ENCODE measurements around the gene ZNG1A.
A peak's percentile ranks its signal among the peaks of the same experiment; 100 is the strongest.
"Not testable (repeated sequence)": the region's sequence is repeated elsewhere in the genome, so short reads cannot be mapped to it uniquely, and the experiment has no call there.

ZNG1A gene

DNA sequence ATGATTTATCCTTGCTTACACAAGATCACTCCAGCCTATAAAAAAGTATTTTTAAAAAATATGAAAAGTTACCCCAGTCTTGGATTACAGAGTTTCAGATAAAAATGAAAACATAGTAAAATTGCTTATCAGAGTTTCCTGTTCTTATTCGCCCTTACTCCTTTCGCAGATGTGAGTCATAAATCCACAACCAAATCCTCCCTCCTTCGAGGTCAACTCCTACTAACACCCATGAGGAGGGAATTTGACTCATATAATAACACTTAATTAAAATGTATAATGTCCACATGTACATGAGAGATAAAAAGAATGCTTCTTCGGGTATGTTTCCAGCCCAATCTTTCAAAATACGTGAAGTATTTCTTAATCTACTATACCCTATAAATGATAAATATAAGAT is 84.5 kb downstream of the ZNG1A start:
- H3K27me3 Mint-ChIP-seq (ENCODE audit: low read depth); H3K27ac Mint-ChIP-seq; H3K36me3 Mint-ChIP-seq (ENCODE audit: low read depth); H3K4me1 Mint-ChIP-seq (ENCODE audit: low read depth); H3K4me3 Mint-ChIP-seq; H3K9me3 Mint-ChIP-seq: not testable (repeated sequence)

DNA sequence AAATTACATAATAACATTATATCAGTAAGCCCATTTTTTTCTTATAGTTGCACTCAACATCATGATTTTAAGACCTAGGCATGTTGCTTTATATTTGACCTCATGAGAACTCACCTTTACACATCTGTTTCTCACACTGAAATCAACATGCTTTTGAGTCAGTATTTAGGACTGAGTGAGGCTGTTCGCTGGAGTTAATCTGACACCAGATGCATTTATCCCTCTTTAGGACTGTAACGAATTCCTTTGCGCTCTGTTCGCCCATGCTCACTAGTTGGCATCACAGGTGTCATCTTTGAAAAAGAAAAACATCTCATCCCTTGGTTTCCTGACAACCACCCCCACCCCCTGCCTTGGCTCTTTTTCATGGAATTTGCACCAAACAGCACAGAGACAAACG is 84.9 kb downstream of the ZNG1A start:
- not testable (repeated sequence) for H3K27me3 Mint-ChIP-seq (ENCODE audit: low read depth); H3K9me3 Mint-ChIP-seq; H3K4me1 Mint-ChIP-seq (ENCODE audit: low read depth); H3K4me3 Mint-ChIP-seq; H3K36me3 Mint-ChIP-seq (ENCODE audit: low read depth); H3K27ac Mint-ChIP-seq

GRCh38 chr9:90851-91250 is 88.0 kb downstream of the ZNG1A start:
- H3K27ac Mint-ChIP-seq; H3K4me1 Mint-ChIP-seq (ENCODE audit: low read depth); H3K9me3 Mint-ChIP-seq; H3K36me3 Mint-ChIP-seq (ENCODE audit: low read depth); H3K4me3 Mint-ChIP-seq: not testable (repeated sequence)
- peaks cover 22% of the 10 kb centered on the region for H3K27me3 Mint-ChIP-seq (ENCODE audit: low read depth)

DNA sequence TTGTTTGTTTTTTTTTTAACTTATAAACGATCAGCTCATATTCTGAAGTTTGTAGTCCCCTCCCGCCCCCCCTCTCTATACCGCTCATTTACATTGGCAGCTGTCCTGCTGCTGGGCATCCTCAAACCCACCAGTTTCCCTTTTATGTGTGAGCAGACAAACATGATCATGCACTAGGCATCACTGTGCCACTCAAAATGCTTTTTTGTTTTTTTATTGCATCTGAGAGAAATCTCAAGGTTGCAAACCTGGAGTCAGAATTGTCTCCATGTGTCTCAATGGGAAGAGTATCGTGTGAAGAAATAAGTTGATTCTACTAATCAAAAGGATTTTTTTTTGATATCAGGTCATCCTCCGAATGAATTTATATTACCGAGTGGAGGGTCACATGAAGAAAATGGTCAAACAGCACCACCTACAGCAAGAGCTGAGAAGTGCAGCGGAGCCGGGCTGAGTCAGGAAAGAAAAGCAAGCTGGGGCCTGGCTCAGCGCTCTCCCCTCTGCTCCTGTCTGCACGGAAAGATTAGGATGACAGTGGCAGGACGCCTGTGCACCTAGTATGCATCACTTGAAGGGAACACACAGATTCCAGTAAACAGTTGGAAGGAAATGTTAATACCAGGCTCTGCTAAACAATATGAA is 90.3 kb downstream of the ZNG1A start:
- H3K27ac Mint-ChIP-seq, result not testable (repeated sequence)

DNA sequence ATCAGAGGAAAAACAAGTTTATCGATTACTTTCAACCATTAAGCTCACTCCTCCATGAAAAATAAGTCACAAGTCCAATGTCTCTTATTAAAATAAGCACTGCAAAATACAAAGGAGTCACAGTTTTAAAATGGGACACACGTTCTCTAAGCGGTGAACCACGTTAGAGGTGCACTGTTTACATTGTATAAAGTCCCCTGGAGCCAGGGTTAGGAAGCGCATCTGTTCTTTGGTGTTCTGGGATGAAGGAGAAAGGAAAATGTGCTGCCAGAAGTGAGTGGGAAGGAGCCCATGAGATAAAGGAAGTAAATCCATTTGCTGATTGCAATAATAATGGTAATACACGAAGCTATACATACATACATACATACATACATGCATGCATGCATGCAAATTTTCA is 91.0 kb downstream of the ZNG1A start:
- H3K4me1 Mint-ChIP-seq (ENCODE audit: low read depth); H3K4me3 Mint-ChIP-seq; H3K9me3 Mint-ChIP-seq; H3K27ac Mint-ChIP-seq; H3K36me3 Mint-ChIP-seq (ENCODE audit: low read depth): not testable (repeated sequence)
- peaks cover 23% of the 10 kb centered on the region for H3K27me3 Mint-ChIP-seq (ENCODE audit: low read depth)

More for the DNA sequence above, 90.3 kb downstream of the ZNG1A start:
- H3K36me3 Mint-ChIP-seq (ENCODE audit: low read depth); H3K9me3 Mint-ChIP-seq; H3K4me3 Mint-ChIP-seq; H3K4me1 Mint-ChIP-seq (ENCODE audit: low read depth): not testable (repeated sequence)
- peaks cover 23% of the 10 kb centered on the region for H3K27me3 Mint-ChIP-seq (ENCODE audit: low read depth)

DNA sequence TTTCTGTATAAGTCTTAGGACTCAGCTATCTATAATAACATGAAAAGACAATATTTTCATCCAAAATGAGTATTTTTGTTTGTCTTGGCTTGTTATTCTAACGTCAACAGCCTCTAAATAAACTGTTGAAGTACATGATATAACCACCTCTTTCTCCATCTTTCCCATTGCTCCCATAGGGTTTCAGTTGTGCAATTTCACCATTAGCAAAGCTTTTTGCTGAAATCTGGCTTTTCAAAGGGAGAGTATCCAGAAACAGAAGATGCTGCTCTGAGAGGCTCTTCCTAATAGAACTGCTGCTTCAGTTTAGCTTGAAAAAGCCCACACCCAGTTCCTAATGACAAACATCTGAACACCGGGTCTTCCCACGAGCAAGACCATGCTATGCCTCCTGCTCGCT is 91.8 kb downstream of the ZNG1A start:
- H3K27ac Mint-ChIP-seq; H3K4me3 Mint-ChIP-seq; H3K9me3 Mint-ChIP-seq; H3K4me1 Mint-ChIP-seq (ENCODE audit: low read depth); H3K36me3 Mint-ChIP-seq (ENCODE audit: low read depth): not testable (repeated sequence)
- peaks cover 23% of the 10 kb centered on the region for H3K27me3 Mint-ChIP-seq (ENCODE audit: low read depth)

- H3K36me3 Mint-ChIP-seq (ENCODE audit: low read depth); H3K9me3 Mint-ChIP-seq; H3K4me1 Mint-ChIP-seq (ENCODE audit: low read depth); H3K4me3 Mint-ChIP-seq: not testable (repeated sequence)
- Mint-ChIP-seq H3K27ac (peak overlapping the region; percentile 31), H3K27me3 (ENCODE audit: low read depth) (peaks cover 25% of the 10 kb centered on the region)
Measured at GRCh38 chr9:86697-87096, 92.2 kb downstream of the ZNG1A start.

DNA sequence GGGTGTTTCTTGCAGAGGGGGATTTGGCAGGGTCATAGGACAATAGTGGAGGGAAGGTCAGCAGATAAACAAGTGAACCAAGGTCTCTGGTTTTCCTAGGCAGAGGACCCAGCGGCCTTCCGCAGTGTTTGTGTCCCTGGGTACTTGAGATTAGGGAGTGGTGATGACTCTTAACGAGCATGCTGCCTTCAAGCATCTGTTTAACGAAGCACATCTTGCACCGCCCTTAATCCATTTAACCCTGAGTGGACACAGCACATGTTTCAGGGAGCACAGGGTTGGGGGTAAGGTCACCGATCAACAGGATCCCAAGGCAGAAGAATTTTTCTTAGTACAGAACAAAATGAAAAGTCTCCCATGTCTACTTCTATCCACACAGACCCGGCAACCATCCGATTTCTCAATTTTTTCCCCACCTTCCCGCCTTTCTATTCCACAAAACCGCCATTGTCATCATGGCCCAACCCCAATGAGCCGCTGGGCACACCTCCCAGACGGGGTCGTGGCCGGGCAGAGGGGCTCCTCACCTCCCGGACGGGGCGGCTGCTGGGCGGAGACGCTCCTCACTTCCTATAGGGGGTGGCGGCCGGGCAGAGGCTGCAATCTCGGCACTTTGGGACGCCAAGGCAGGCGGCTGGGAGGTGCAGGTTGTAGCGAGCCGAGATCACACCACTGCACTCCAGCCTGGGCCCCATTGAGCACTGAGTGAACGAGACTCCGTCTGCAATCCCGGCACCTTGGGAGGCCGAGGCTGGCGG is 95.7 kb downstream of the ZNG1A start:
- H3K9me3 Mint-ChIP-seq; H3K36me3 Mint-ChIP-seq (ENCODE audit: low read depth); H3K27ac Mint-ChIP-seq; H3K4me3 Mint-ChIP-seq; H3K4me1 Mint-ChIP-seq (ENCODE audit: low read depth): not testable (repeated sequence)
- peaks cover 25% of the 10 kb centered on the region for H3K27me3 Mint-ChIP-seq (ENCODE audit: low read depth)

GRCh38 chr9:78333-78732 is 100.5 kb downstream of the ZNG1A start:
- H3K9me3 Mint-ChIP-seq; H3K4me3 Mint-ChIP-seq; H3K27ac Mint-ChIP-seq; H3K4me1 Mint-ChIP-seq (ENCODE audit: low read depth); H3K36me3 Mint-ChIP-seq (ENCODE audit: low read depth): not testable (repeated sequence)
- peaks cover 31% of the 10 kb centered on the region for H3K27me3 Mint-ChIP-seq (ENCODE audit: low read depth)

- peaks cover 31% of the 10 kb centered on the region for H3K27me3 Mint-ChIP-seq (ENCODE audit: low read depth)
- H3K4me3 Mint-ChIP-seq; H3K27ac Mint-ChIP-seq; H3K36me3 Mint-ChIP-seq (ENCODE audit: low read depth); H3K4me1 Mint-ChIP-seq (ENCODE audit: low read depth); H3K9me3 Mint-ChIP-seq: not testable (repeated sequence)
Measured at GRCh38 chr9:76389-76788, 102.5 kb downstream of the ZNG1A start.

DNA sequence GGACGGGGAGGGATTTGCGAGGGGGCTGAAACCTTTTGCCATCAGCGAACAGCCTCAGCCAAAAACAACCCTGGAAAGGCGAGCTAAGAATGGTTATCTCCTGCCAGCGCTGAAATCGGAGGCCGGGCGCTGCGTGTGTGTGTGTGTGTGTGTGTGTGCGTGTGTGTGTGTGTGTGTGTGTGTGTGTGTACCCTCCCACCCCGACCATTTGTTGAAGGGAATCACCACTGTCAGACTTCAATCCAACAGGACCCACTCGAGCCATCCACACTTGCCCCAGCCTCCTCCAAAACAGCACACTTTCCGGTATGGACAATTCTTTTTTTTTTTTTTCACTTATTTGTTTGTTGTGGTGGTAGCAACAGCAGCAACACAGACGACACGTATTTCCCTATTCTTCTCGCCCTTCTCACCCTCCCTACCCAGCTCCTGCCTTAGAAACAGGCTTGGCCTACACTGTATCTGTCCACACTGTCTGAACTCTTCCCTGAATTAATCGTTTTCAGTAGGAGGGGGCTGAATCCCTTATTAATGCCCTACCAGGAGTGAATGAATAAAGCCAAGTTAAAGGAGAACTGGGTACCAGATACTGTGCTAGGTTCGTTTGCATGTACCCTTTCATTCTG is 104.8 kb downstream of the ZNG1A start:
- H3K4me1 Mint-ChIP-seq (ENCODE audit: low read depth); H3K36me3 Mint-ChIP-seq (ENCODE audit: low read depth); H3K9me3 Mint-ChIP-seq; H3K27ac Mint-ChIP-seq: not testable (repeated sequence)
- Mint-ChIP-seq H3K27me3 (ENCODE audit: low read depth) (peaks cover 27% of the 10 kb centered on the region), H3K4me3 (peak overlapping the region; percentile 51)

- H3K36me3 Mint-ChIP-seq (ENCODE audit: low read depth); H3K4me1 Mint-ChIP-seq (ENCODE audit: low read depth); H3K27ac Mint-ChIP-seq; H3K9me3 Mint-ChIP-seq: not testable (repeated sequence)
- Mint-ChIP-seq H3K4me3 (peak overlapping the region; percentile 44), H3K27me3 (ENCODE audit: low read depth) (peaks cover 27% of the 10 kb centered on the region)
Measured at GRCh38 chr9:73076-73899, 105.6 kb downstream of the ZNG1A start.

Data from T-helper 1 cell treated with Interleukin-12 subunit alpha and Interleukin-12 subunit beta and Interleukin-4 antibody, amounts not matched to agents 30 μg/mL and 1 μg/mL, for 36 hours (primary cell).